ENCODE measurements around the gene UBR2. TPM values are rescaled to one million over a fixed set of nuclear protein-coding genes. Genes with fewer than 3 reads are reported as not detected.

The UBR2 gene
- total and polyA plus RNA-seq, 9 of the 15 experiments (the other 6 are each of a cell fraction or from before 2014, with no cell fraction given): 9.1 to 38.9 (median 23.4) TPM

DNA sequence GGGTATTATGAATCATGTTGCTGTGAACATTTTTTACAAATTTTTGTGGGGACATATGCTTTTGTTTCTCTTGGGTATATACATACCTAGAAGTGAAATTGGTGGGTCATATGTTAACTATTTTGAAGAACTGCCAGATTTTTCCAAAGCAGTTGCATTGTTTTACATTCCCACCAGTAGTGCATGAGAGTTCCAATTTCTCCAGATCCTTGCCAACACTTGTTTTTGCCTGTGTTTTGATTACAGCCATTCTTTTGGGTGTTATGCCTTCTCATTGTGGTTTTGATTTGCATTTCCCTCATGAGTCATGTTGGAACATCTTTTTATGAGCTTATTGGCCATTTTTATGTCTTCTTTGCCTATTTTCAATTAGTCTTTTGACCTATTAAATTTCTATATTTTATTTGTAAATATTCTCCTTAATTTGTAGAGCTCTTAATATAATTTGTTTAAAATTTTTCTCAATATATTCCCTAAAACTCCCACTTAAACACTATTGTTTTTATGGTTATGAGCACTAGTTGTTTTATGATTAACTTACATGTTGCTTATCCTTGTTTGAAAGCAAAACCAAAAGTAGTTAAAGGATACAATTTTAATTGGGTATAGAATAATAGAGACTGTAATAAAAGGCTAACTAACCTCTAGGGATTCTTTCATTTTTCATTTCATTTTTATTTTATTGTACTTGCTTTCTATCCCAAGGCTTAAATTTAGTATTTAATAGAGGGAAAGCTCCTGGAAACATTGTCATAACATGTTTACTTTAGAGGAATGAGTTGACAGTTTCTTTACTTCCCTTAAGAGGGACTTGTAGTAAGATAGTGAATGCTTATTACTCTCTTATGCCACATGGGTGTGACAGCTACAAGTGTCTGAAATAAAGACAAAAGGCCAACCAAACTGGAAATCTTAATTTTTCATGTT is 5.5 kb downstream of the UBR2 start (continued):
- TF ChIP-seq, protein P1, sequence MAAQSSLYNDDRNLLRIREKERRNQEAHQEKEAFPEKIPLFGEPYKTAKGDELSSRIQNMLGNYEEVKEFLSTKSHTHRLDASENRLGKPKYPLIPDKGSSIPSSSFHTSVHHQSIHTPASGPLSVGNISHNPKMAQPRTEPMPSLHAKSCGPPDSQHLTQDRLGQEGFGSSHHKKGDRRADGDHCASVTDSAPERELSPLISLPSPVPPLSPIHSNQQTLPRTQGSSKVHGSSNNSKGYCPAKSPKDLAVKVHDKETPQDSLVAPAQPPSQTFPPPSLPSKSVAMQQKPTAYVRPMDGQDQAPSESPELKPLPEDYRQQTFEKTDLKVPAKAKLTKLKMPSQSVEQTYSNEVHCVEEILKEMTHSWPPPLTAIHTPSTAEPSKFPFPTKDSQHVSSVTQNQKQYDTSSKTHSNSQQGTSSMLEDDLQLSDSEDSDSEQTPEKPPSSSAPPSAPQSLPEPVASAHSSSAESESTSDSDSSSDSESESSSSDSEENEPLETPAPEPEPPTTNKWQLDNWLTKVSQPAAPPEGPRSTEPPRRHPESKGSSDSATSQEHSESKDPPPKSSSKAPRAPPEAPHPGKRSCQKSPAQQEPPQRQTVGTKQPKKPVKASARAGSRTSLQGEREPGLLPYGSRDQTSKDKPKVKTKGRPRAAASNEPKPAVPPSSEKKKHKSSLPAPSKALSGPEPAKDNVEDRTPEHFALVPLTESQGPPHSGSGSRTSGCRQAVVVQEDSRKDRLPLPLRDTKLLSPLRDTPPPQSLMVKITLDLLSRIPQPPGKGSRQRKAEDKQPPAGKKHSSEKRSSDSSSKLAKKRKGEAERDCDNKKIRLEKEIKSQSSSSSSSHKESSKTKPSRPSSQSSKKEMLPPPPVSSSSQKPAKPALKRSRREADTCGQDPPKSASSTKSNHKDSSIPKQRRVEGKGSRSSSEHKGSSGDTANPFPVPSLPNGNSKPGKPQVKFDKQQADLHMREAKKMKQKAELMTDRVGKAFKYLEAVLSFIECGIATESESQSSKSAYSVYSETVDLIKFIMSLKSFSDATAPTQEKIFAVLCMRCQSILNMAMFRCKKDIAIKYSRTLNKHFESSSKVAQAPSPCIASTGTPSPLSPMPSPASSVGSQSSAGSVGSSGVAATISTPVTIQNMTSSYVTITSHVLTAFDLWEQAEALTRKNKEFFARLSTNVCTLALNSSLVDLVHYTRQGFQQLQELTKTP (IDR thresholded peaks at IDR 0.05; ENCODE audit: low read depth in 1 of 2, partially characterized antibody in 2 of 2): peak; percentile 52 to 55
- TF ChIP-seq ZNF140 (CRISPR knock-in tag; IDR thresholded peaks at IDR 0.05) (0 out of 2 replicates have a peak, but pooled peaks have one; percentile 10), ZNF644 (tag; IDR thresholded peaks at IDR 0.05; ENCODE audit: low read depth) (peak; percentile 54; the same call in 1 of the 2 replicates), ETV1 (tag; conservative IDR thresholded peaks at IDR 0.05; ENCODE audit: low read depth) (peak; percentile 58; the same call in 1 of the 2 replicates), ZNF175 (CRISPR knock-in tag; IDR thresholded peaks at IDR 0.05; ENCODE audit: low read depth) (peak; percentile 37; the same call in 1 of the 2 replicates), TRIM24 (IDR thresholded peaks at IDR 0.05) (peak; percentile 67 to 83), HEY1 (CRISPR knock-in tag; IDR thresholded peaks at IDR 0.05; ENCODE audit: borderline replicate concordance) (no peak), STAT5A (IDR thresholded peaks at IDR 0.05; ENCODE audit: borderline replicate concordance, low read length) (0 out of 2 replicates have a peak, but pooled peaks have one; percentile 21), ZNF217 (CRISPR knock-in tag; IDR thresholded peaks at IDR 0.05) (no peak), NONO (IDR thresholded peaks at IDR 0.05; ENCODE audit: low read depth in 2 of 2, low read length in 1 of 2) (0 out of 4 replicates have a peak, but pooled peaks of 1 of the 2 experiments have one; percentile 22), SRSF3 (IDR thresholded peaks at IDR 0.05; ENCODE audit: insufficient read depth, low read length) (no peak), PPARD (CRISPR knock-in tag; IDR thresholded peaks at IDR 0.05) (no peak)
- TF ChIP-seq, protein P2, sequence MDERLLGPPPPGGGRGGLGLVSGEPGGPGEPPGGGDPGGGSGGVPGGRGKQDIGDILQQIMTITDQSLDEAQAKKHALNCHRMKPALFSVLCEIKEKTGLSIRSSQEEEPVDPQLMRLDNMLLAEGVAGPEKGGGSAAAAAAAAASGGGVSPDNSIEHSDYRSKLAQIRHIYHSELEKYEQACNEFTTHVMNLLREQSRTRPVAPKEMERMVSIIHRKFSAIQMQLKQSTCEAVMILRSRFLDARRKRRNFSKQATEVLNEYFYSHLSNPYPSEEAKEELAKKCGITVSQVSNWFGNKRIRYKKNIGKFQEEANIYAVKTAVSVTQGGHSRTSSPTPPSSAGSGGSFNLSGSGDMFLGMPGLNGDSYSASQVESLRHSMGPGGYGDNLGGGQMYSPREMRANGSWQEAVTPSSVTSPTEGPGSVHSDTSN (CRISPR knock-in tag; IDR thresholded peaks at IDR 0.05; ENCODE audit: low read depth): no peak
- TF ChIP-seq, protein P2 (tag; conservative IDR thresholded peaks at IDR 0.05; ENCODE audit: low read depth): peak; percentile 61
- TF ChIP-seq, protein P3, sequence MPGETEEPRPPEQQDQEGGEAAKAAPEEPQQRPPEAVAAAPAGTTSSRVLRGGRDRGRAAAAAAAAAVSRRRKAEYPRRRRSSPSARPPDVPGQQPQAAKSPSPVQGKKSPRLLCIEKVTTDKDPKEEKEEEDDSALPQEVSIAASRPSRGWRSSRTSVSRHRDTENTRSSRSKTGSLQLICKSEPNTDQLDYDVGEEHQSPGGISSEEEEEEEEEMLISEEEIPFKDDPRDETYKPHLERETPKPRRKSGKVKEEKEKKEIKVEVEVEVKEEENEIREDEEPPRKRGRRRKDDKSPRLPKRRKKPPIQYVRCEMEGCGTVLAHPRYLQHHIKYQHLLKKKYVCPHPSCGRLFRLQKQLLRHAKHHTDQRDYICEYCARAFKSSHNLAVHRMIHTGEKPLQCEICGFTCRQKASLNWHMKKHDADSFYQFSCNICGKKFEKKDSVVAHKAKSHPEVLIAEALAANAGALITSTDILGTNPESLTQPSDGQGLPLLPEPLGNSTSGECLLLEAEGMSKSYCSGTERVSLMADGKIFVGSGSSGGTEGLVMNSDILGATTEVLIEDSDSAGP (CRISPR knock-in tag; IDR thresholded peaks at IDR 0.05): no peak
- TF ChIP-seq, protein P4, sequence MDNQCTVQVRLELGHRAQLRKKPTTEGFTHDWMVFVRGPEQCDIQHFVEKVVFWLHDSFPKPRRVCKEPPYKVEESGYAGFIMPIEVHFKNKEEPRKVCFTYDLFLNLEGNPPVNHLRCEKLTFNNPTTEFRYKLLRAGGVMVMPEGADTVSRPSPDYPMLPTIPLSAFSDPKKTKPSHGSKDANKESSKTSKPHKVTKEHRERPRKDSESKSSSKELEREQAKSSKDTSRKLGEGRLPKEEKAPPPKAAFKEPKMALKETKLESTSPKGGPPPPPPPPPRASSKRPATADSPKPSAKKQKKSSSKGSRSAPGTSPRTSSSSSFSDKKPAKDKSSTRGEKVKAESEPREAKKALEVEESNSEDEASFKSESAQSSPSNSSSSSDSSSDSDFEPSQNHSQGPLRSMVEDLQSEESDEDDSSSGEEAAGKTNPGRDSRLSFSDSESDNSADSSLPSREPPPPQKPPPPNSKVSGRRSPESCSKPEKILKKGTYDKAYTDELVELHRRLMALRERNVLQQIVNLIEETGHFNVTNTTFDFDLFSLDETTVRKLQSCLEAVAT (IDR thresholded peaks at IDR 0.05): peak in 1 of 2 experiments; percentile 78; a peak in 1 of 4 replicates
